GM12891 (cell line): ENCODE measurements around the gene ATXN1.

Experiments used
- POLR2A ChIP-seq: IDR thresholded peaks from 2 replicates; pipeline ENCODE4 v1.6.1; 2011; ENCODE audit warnings: low read depth, low read length, control low read depth
- POLR2AphosphoS5 ChIP-seq: IDR thresholded peaks from 2 replicates; pipeline ENCODE4 v1.6.1; 2011; ENCODE audit warnings: low read depth, low read length, control low read depth
- POU2F2 ChIP-seq: IDR thresholded peaks from 2 replicates; pipeline ENCODE4 v1.6.1; 2011; ENCODE audit warnings: low read depth, mild to moderate bottlenecking, control low read depth, low read length, moderate library complexity
- TAF1 ChIP-seq: IDR thresholded peaks from 2 replicates; pipeline ENCODE4 v1.6.1; 2011; ENCODE audit warnings: low read depth, low read length, control low read depth

- TF ChIP-seq POLR2AphosphoS5: no peak
- no peak for TF ChIP-seq POLR2A
- TF ChIP-seq POU2F2: no peak
- no peak for TF ChIP-seq TAF1
These were observed 432.0 kb downstream of the ATXN1 start for GRCh38 chr6:16329233-16329632.
